Activated CD4-positive, alpha-beta T cell treated with anti-CD3 and anti-CD28 coated beads, Interleukin-2, Interleukin-6, amounts not matched to agents 100 ng/mL and 50 ng/mL, durations not matched to agents 16 hours and 8 hours (primary cell): ENCODE data around the gene RALGAPB.

ENCODE experiments used
- DNase-seq: peaks from one replicate; pipeline ENCODE4 v3.0.0-alpha.2; 2020

The RALGAPB gene

DNA sequence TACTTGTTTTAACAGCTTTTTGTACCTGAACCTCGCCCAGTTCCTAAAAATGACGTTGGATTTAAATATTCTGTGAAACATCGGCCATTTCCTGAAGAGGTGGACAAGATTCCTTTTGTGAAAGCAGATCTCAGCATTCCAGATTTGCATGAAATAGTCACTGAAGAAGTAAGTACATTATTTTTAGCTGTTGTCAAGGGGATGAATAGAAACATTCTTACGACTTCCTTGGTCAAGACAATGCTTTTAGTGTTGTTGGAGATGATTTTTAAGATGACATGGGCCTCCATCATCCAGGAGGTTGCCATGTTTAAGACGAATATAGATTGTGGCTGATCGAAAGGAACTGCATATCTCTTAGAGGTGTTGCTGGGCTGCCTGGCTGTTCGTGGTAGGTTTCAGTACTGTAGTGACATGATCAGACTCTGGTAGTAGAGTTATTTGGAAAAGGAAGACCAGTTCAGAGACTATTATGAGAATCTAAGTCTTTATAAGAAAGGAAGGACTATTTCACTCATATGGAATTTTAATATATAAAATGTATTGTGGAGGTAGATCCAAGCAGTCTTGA lies 78.5 kb downstream of the RALGAPB start:
- peak; percentile 5 for DNase-seq

GRCh38 chr20:38554986-38555385 lies 82.3 kb downstream of the RALGAPB start:
- DNase-seq, result no peak

GRCh38 chr20:38555395-38555794 lies 82.8 kb downstream of the RALGAPB start:
- no peak for DNase-seq

DNA sequence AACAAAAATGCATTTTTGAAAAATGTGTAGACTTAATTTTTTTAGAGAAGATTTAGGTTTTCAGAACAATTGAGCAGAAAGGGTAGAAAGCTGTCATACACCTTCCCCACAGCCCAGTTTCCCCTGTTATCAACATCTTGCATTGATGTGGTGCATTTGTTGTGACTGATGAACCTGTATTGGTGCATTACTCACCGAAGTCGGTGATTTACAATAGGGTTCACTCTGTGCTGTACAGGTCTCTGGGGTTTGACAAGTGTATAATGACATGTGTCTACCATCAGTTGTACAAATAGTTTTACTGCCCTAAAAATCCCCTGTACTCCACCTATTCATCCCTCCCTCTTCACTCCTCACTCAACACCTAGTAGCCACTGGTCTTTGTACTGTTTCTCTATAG lies 84.5 kb downstream of the RALGAPB start:
- no peak for DNase-seq

GRCh38 chr20:38558596-38559360 lies 86.1 kb downstream of the RALGAPB start:
- no peak for DNase-seq

DNA sequence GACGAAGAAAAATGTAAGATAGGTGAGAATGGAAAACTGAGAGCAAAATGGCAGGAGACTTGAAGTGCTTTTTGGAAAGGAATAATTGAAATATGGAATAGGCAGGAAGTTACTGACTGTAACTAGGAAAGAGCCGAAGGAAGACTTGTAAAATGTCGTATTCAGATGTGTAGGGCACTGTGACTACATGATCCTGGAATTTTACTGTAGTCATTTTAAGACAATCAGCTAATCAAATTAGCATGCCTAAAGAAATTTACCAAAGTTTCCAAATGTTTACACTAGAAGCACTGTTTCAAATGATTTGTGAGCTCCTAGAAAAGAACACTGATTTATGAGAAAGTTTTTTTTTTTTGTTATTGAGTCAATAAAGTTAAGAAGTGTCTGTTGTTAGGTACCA lies 87.1 kb downstream of the RALGAPB start:
- DNase-seq, result no peak

DNA sequence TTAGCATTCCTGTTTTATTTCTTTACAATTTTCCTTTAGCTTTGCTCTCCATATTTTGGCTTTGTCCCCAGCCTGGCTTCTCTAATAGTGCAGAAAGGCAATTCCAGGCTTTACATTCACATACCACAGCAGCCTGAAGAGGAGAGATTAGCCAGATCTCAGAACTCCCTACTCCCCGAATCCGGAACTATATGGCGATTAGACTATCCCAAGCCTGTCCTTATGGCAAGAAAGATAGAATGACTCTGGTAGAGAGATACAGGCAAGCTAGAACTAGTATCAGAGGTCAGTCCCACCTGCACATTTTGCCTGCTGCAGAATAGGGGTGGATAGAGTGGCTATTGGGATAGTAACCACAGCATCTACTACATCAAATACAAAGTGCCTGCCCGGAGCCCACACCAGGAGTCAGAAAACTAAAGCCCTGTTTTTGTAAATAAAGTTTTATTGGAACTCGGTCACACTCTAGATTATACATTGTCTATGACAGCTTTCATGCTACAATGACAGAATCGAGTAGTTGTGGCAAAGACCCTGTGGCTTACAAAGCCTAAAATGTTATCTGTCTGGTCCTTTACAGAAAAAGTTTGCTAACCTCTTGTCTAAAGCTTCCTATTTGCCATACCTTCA lies 91.3 kb downstream of the RALGAPB start:
- DNase-seq, result no peak

GRCh38 chr20:38564680-38565079 lies 92.0 kb downstream of the RALGAPB start:
- DNase-seq, result no peak

DNA sequence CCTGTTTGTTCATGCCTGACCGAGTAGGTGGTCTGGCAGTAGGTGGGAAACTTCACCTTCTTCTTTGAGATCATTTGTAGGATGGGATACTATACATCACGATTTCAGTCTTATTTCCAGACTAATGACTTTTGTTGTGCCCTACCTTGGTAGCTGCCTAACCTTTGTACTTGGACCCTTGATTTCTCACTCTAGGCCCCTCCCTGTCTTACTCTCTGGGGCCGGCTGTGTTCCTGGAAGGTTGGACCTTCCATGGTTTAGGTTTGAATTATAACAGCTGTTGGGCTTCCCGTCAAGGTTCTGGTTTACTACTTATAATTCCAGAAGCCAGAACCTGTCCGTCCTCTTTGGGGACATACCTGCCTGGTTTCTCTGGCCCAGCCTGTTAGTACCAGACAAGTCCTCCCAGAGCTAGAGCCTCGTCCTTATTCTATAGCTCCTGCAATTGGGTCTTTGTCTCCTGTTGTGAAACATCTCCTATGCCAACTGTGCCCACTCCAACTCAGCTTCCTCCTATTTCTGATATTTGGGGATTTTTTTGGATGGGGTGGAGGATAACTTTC lies 93.5 kb downstream of the RALGAPB start:
- no peak for DNase-seq

- DNase-seq, result no peak
Measured at GRCh38 chr20:38569747-38570525, 97.3 kb downstream of the RALGAPB start.

- no peak for DNase-seq
Measured at GRCh38 chr20:38573413-38573812, 100.8 kb downstream of the RALGAPB start.

DNA sequence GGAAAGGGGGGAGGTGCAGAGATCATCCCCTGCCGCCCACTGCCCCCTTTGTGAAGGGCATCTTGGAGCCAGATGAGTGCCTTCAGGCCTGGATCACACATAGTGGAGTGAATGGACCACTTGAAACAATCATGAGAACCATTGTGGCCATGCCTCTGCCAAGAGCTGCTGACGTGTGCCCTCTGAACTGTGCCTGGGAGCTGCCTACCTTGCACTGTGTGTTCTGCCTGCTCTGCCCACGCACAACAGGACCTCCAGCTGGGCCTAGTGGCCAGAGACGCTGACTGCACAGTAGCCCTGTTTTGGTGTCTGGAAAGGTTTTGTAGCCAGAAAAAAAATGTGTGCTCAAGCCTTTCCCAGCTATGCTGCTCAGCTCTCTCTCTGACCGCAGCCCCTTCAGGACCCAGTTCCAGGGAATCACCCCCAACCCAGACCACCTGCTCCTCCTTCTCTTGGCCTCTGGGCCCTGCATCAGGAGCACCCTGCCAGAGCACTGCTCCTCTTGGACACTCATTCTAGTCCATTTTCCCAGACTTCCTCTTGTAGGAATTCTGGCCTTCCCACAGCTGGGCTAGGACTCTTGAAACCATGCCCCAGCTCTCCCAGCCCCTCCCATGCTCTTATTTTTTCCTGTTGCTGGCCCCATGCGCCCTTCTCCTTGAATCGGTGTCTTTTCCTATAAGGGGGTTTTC lies 106.7 kb downstream of the RALGAPB start:
- no peak for DNase-seq

GRCh38 chr20:38579921-38580320 lies 107.3 kb downstream of the RALGAPB start:
- DNase-seq, result no peak

DNA sequence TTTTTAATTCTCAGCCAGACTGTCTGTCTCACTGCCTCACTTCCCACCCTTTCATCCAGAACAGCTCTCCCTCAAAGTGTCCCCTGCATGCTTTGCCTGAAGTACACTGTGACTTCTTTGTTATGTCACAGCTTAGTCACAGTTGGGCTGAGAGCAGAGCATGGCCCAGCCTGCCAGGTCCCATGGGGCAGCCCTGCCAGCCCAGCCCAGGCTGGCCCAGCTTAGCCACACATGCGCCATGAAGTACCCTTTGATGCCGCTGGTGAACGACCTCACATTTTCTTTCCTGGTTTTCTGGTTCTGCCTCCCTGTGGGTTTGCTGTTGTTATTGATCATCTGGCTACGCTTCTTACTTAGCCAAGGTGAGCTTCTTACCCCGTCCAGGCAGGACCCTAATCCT lies 108.4 kb downstream of the RALGAPB start, which contains the start of gene ADIG:
Gene ADIG, plus strand, starts transcription at position 185 of the 400 bp plus-strand sequence. Its CDS starts 54 bp downstream, at position 239.
- no peak for DNase-seq

DNA sequence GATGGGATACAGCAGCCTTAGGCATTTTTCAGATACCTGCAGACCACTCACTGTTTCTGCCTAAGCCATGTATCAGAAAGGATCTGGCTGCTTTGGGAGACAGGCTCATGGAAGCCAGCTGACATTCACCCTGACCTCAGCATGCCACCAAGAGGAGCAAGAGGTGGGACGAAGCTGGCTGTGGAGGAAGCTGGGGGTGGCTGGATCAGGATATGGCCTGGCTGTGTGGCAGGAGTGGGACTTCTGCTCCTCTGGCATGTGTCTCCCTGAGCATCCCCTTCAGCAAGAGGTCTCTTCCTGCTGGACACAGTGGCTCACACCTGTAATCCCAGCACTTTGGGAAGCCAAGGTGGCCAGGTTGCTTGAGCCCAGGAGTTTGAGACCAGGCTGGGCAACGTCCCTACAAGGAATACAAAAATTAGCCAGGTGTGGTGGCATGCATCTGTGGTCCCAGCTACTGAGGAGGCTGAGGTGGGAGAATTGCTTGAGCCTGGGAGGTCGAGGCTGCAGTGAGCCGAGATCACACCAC lies 109.3 kb downstream of the RALGAPB start:
- DNase-seq, result no peak

- DNase-seq, result no peak
Measured at GRCh38 chr20:38583306-38583705, 110.7 kb downstream of the RALGAPB start.

DNA sequence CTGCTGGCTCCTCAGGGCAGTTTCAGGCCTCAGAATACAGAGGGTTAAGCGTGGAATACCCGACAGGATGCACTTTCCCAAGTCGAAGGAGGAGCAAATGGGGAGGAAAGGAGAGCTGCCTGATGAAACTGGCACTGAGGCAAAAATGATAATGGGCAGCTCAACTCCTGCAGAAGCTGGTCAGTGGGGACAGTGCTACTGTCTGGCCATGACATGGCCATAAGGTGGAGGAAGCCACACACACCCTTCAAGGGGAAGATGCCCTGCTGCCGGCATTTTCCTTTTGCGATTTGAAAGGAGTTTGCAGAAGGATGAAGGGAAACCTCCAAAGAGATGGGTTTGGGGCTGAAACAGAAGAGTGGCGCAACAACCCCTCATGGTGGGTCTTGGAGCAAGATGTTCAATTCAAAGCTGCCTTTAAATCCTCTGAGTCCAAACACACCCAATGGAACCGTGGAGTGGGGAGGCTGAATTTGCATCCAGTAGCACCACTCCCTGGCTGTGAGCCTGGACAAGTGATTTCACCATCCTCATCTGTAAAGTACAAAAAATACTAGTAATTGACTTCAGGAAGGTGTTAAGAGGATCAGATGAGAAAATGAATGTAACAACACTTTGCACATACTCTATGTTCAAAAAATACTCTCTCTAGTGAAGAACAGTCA lies 111.6 kb downstream of the RALGAPB start:
- no peak for DNase-seq

DNA sequence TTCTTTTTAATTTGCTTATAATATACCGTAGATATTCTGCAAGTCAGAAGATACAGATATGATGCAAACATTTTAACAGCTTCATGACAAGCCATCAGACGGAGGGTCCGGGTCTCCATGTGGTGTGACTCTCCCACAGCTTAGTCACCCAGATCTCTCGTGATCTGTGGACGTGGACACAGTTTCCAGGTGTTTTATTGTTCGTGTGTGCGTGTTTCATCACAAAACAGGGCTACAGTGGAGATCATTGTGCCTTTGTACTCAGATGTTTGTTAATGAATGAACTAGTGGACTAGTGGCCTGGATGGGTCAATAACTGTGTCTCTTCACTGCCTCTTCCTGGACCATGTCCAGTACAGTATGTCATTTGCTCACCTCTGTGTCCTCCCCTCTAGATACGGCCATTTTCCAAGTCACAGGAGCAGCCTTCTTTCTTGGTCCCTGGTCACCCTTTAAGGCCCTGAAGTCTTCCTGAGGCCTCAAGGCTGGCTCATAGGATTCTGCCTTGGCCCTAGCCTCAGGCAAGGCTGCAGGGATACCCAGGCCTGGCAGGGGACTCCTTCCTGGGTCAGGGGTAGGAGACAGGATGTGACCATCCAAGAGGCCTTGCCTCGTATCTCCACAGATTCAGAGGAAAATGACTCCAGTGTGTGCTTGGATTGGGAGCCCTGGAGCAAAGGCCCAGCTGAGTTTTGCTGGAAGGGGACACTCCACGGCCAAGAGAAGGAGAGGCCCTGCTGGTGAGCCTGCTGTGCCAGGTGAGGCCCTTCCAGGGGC lies 112.9 kb downstream of the RALGAPB start:
- no peak for DNase-seq

- no peak for DNase-seq
Measured at GRCh38 chr20:38586181-38586525, 113.5 kb downstream of the RALGAPB start.

GRCh38 chr20:38588303-38588702 lies 115.7 kb downstream of the RALGAPB start:
- no peak for DNase-seq

- no peak for DNase-seq
Measured at GRCh38 chr20:38589351-38589750, 116.7 kb downstream of the RALGAPB start.
